GM12865 (cell line): ENCODE results near the gene DCDC2.

Experiments used
- DNase-seq: peaks from one replicate; pipeline ENCODE4 v3.0.0; 2010; ENCODE audit warnings: low read depth
- H3K4me3 ChIP-seq: 2 replicates; pipeline ENCODE4 v1.5.1; 2011; ENCODE audit warnings: mild to moderate bottlenecking, low read depth, low read length, control low read depth
- CTCF ChIP-seq: IDR thresholded peaks from 2 replicates; pipeline ENCODE4 v1.5.1; 2011; ENCODE audit warnings: low read length, control low read depth, low read depth, inconsistent platforms; ENCODE audit not compliant: insufficient read depth; ENCODE audit errors: missing control alignments

DCDC2 gene

GRCh38 chr6:24157886-24158285, 200.0 kb downstream of the DCDC2 start:
- no peak for TF ChIP-seq CTCF
- no peak for DNase-seq
- H3K4me3 ChIP-seq: no peak overlapping the region

GRCh38 chr6:24154121-24154520, 203.7 kb downstream of the DCDC2 start:
- TF ChIP-seq CTCF: no peak
- no peak for DNase-seq
- no peak overlapping the region for H3K4me3 ChIP-seq

DNA sequence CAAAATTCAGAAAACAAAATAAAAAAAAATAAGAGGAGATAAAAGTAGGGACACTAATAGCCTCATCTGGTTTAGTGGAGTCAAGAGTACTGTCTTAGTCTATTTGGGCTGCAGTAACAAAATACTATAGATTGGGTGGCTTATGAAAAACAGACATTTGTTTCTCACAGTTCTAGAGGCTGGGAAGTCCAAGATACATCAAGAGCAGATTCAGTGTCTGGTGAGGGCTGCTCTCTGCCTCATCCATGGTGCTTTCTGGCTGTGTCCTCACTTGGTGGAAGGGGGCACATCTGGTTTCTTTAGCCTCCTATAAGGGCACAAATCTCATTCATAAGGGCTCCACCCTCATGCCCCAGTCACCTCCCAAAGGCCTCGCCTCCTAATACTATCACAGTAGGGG, 205.8 kb downstream of the DCDC2 start:
- no peak overlapping the region for H3K4me3 ChIP-seq
- DNase-seq: no peak
- TF ChIP-seq CTCF: no peak

- TF ChIP-seq CTCF: no peak
- DNase-seq: no peak
- no peak overlapping the region for H3K4me3 ChIP-seq
Observed at GRCh38 chr6:24149836-24150235, 208.0 kb downstream of the DCDC2 start.

DNA sequence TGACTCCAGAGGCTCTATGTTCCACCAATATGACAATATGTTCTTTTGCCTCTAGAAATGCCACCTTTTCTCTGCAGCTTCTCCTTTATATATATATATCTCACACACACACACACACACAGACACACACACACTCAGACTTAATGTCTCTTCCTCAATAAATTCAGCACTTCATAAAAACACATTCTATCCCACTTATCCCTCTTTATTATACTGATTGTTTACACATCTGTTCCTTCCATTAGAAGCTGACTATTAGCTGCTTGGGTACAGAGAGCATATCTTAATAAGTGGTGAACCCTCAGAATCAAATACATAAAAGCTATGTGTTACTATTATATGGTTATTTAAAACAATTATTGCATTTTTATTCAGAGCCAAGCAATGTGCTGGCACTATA, 208.6 kb downstream of the DCDC2 start:
- no peak for TF ChIP-seq CTCF
- no peak overlapping the region for H3K4me3 ChIP-seq
- no peak for DNase-seq

DNA sequence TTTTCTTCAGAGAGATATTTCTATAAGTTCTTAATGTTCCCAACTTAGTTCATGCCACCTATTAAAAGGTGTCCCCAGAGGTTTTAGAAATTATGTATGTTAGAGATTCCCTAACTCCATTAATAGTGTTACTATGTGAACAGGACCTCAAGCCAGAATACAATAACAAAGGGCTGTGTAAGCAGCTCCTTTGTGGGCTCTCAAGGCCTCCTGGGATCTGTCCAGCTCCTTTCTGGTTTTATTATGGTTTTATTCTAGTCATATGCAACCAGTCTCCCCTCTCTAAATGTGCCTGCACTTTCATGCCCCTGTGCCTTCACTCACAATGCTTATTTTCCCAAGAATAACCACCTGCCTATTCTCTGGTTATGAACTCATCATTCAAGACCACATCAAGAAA, 209.2 kb downstream of the DCDC2 start:
- H3K4me3 ChIP-seq: no peak overlapping the region
- TF ChIP-seq CTCF: no peak
- no peak for DNase-seq

- TF ChIP-seq CTCF: no peak
- no peak overlapping the region for H3K4me3 ChIP-seq
- no peak for DNase-seq
Observed at GRCh38 chr6:24148154-24148570, 209.7 kb downstream of the DCDC2 start.
